Measurements from ENCODE around the gene BARHL1. TPM values are rescaled to one million over a fixed set of nuclear protein-coding genes. Genes with fewer than 3 reads are reported as not detected.

BARHL1 gene
- total RNA-seq, 1 experiment from 2014 or later = not detected

DNA sequence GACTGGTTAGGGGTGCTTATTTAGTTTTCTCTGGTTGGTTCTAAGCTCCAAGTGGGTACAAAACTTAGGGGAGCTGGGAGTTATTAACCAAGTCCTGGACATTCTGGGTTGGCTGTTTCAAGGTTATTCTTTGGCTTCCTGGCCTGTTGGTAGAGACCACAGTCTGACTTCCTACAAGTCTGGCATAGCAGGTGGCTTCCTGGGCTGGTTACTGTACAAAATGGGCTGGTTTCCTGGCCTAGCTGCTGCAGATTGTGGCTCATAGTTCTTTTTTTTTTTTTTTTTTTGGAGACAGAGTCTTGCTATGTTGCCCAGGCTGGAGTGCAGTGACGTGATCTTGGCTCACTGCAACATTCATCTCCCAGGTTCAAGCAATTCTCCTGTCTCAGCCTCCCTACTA, 46.3 kb upstream of the BARHL1 start:
- no peaks in the 10 kb centered on the region for H3K4me1 ChIP-seq (ENCODE audit: control insufficient read depth in 1 of 2, insufficient read depth in 2 of 2, low read length in 2 of 2)
- H3K27ac ChIP-seq (ENCODE audit: low read depth, low read length) = no peak overlapping the region
- H3K79me2 ChIP-seq (ENCODE audit: insufficient read depth, low read length) = no peaks in the 10 kb centered on the region
- no peak overlapping the region for H2AFZ ChIP-seq (ENCODE audit: low read depth, low read length, poor library complexity, severe bottlenecking)
- CTCF ChIA-PET = no interaction called here
- H3K27me3 ChIP-seq (ENCODE audit: insufficient read depth, low read length) = 0 out of 2 replicates have a peak, but pooled peaks cover 2% of the 10 kb centered on the region
- H3K9me2 ChIP-seq (ENCODE audit: insufficient read depth) = no peaks in the 10 kb centered on the region
- POLR2A ChIA-PET = interaction anchor here (0.6 kb wide), 1 partner anchor 15 kb away, joined by 3 read pairs; no protein-coding TSS in a partner anchor
- H4K20me1 ChIP-seq (ENCODE audit: insufficient read depth) = no peaks in the 10 kb centered on the region
- ATAC-seq (no peak), DNase-seq (ENCODE audit: low read depth, low spot score) (no peak)
- no peak overlapping the region for H3K4me2 ChIP-seq (ENCODE audit: low read length)
- no peaks in the 10 kb centered on the region for H3K9me3 ChIP-seq (ENCODE audit: control insufficient read depth in 1 of 2, insufficient read depth in 1 of 2, low read depth in 1 of 2, low read length in 2 of 2)
- no TSS peak for BruUV-seq (replicated peaks)
- H3K9ac ChIP-seq (ENCODE audit: low read length) = no peak overlapping the region
- no peak overlapping the region for H3K4me3 ChIP-seq (replicated peaks in 1 of 2; ENCODE audit: low read depth in 1 of 2, low read length in 2 of 2)
- no peaks in the 10 kb centered on the region for H3K36me3 ChIP-seq (ENCODE audit: control insufficient read depth in 1 of 2, insufficient read depth in 2 of 2, low read length in 2 of 2)
- RAD21 ChIA-PET (ENCODE audit: low non-redundant PET in 1 of 2, low total read pairs in 2 of 2, uncharacterized antibody in 2 of 2, unreplicated experiment in 2 of 2) = no interaction called here
- no peak for TF ChIP-seq EGR1 (IDR thresholded peaks at IDR 0.05; ENCODE audit: low read depth)
- TF ChIP-seq TCF7L2 (IDR thresholded peaks at IDR 0.05; ENCODE audit: borderline replicate concordance, extremely low read depth, insufficient read depth, insufficient read length) = no peak
- no peak for TF ChIP-seq FOSL1 (IDR thresholded peaks at IDR 0.05; ENCODE audit: low read depth)
- no peak for TF ChIP-seq POLR2A (IDR thresholded peaks at IDR 0.05; ENCODE audit: borderline replicate concordance, extremely low read depth, insufficient read depth, insufficient read length)
- no peak for TF ChIP-seq ELF1 (IDR thresholded peaks at IDR 0.05; ENCODE audit: borderline replicate concordance, low read depth)
- TF ChIP-seq RAD21 (IDR thresholded peaks at IDR 0.05; ENCODE audit: low read depth) = no peak
- TF ChIP-seq, protein P1, sequence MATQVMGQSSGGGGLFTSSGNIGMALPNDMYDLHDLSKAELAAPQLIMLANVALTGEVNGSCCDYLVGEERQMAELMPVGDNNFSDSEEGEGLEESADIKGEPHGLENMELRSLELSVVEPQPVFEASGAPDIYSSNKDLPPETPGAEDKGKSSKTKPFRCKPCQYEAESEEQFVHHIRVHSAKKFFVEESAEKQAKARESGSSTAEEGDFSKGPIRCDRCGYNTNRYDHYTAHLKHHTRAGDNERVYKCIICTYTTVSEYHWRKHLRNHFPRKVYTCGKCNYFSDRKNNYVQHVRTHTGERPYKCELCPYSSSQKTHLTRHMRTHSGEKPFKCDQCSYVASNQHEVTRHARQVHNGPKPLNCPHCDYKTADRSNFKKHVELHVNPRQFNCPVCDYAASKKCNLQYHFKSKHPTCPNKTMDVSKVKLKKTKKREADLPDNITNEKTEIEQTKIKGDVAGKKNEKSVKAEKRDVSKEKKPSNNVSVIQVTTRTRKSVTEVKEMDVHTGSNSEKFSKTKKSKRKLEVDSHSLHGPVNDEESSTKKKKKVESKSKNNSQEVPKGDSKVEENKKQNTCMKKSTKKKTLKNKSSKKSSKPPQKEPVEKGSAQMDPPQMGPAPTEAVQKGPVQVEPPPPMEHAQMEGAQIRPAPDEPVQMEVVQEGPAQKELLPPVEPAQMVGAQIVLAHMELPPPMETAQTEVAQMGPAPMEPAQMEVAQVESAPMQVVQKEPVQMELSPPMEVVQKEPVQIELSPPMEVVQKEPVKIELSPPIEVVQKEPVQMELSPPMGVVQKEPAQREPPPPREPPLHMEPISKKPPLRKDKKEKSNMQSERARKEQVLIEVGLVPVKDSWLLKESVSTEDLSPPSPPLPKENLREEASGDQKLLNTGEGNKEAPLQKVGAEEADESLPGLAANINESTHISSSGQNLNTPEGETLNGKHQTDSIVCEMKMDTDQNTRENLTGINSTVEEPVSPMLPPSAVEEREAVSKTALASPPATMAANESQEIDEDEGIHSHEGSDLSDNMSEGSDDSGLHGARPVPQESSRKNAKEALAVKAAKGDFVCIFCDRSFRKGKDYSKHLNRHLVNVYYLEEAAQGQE (IDR thresholded peaks at IDR 0.05; ENCODE audit: low read depth) = no peak
- TF ChIP-seq ZNF274 (IDR thresholded peaks at IDR 0.05; ENCODE audit: low read depth, low read length) = no peak
- TF ChIP-seq, protein P2, sequence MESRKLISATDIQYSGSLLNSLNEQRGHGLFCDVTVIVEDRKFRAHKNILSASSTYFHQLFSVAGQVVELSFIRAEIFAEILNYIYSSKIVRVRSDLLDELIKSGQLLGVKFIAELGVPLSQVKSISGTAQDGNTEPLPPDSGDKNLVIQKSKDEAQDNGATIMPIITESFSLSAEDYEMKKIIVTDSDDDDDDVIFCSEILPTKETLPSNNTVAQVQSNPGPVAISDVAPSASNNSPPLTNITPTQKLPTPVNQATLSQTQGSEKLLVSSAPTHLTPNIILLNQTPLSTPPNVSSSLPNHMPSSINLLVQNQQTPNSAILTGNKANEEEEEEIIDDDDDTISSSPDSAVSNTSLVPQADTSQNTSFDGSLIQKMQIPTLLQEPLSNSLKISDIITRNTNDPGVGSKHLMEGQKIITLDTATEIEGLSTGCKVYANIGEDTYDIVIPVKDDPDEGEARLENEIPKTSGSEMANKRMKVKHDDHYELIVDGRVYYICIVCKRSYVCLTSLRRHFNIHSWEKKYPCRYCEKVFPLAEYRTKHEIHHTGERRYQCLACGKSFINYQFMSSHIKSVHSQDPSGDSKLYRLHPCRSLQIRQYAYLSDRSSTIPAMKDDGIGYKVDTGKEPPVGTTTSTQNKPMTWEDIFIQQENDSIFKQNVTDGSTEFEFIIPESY (IDR thresholded peaks at IDR 0.05; ENCODE audit: extremely low read depth, insufficient replicate concordance, low read length) = no peak
- TF ChIP-seq POLR2AphosphoS5 (IDR thresholded peaks at IDR 0.05; ENCODE audit: low read depth, low read length) = no peak
- TF ChIP-seq ZFX (IDR thresholded peaks at IDR 0.05) = no peak
- TF ChIP-seq SIN3A (IDR thresholded peaks at IDR 0.05; ENCODE audit: low read depth) = no peak
- TF ChIP-seq JUND (IDR thresholded peaks at IDR 0.05) = no peak
- TF ChIP-seq SRF (IDR thresholded peaks at IDR 0.05; ENCODE audit: low read depth) = no peak
- no peak for TF ChIP-seq EZH2 (IDR thresholded peaks at IDR 0.05)
- intact Hi-C loops (cut with micrococcal nuclease) = no loop called here

Measured in HCT116 (cell line).